GM10266 (cell line): ENCODE measurements around the gene DLG3.

Source experiments
- DNase-seq: peaks from one replicate; pipeline ENCODE4 v3.0.0; 2012; ENCODE audit errors: extremely low spot score
- TF ChIP-seq, protein P1 (sequence below): IDR thresholded peaks from 2 replicates; pipeline ENCODE4 v1.5.1; 2012; ENCODE audit warnings: mild to moderate bottlenecking, low read depth; ENCODE audit not compliant: control insufficient read depth, insufficient read depth; ENCODE audit errors: missing control alignments

The DLG3 gene

DNA sequence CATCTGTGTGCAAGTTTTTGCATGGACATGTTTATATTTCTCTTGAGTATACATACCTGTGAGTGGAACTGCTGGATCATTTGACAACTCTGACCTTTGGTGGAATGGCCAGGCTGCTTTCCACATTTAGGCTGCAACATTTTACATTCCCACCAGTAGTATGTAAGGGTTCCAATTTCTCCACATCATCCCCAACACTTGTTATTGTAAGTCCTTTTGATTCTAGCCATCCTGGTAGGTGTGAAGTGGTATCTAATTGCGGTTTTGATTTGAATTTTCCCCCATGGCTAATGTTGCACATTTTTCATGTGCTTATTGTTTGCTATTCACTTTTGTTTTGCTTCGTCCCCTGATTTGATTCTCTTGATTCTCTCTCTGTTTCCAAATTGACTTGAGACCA is 16.4 kb downstream of the DLG3 start:
- TF ChIP-seq, protein P1, sequence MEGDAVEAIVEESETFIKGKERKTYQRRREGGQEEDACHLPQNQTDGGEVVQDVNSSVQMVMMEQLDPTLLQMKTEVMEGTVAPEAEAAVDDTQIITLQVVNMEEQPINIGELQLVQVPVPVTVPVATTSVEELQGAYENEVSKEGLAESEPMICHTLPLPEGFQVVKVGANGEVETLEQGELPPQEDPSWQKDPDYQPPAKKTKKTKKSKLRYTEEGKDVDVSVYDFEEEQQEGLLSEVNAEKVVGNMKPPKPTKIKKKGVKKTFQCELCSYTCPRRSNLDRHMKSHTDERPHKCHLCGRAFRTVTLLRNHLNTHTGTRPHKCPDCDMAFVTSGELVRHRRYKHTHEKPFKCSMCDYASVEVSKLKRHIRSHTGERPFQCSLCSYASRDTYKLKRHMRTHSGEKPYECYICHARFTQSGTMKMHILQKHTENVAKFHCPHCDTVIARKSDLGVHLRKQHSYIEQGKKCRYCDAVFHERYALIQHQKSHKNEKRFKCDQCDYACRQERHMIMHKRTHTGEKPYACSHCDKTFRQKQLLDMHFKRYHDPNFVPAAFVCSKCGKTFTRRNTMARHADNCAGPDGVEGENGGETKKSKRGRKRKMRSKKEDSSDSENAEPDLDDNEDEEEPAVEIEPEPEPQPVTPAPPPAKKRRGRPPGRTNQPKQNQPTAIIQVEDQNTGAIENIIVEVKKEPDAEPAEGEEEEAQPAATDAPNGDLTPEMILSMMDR = no peak
- DNase-seq = no peak

DNA sequence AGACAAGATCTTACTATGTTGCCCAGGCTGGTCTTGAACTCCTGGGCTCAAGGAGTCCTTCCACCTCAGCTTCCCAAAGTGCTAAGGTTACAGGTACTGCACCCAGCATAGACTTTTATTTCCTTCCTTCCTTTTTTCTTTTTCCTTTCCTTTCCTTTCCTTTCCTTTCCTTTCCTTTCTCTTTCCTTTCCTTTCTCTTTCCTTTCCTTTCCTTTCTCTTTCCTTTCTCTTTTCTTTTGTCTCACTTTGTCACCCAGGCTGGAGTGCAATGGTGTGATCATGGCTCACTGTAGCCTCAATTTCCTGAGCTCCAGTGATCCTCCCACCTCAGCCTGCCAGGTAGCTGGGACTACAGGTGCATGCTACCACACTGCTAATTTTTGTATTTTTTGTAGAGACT is 19.4 kb downstream of the DLG3 start:
- TF ChIP-seq, protein P1 = no peak

DNA sequence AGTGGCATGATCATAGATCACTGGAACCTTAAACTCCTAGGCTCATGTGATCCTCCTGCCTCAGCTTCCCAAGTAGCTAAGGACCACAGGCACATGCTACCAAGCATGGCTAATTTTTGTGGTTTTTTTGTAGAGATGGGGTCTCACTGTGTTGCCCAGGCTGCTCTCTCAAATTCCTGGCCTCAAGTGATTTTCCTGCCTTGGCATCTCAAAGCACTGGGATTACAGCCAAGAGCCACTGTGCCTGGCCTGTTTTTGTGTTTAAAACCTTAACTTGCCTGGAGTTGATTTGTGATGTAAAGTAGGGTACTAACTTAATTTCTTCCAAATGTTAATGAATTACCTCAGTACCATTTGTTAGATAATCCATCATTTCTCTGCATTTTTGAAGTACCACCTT is 22.3 kb downstream of the DLG3 start:
- DNase-seq = no peak
- TF ChIP-seq, protein P1 = no peak

More for the DNA sequence above, 19.4 kb downstream of the DLG3 start:
- no peak for DNase-seq

DNA sequence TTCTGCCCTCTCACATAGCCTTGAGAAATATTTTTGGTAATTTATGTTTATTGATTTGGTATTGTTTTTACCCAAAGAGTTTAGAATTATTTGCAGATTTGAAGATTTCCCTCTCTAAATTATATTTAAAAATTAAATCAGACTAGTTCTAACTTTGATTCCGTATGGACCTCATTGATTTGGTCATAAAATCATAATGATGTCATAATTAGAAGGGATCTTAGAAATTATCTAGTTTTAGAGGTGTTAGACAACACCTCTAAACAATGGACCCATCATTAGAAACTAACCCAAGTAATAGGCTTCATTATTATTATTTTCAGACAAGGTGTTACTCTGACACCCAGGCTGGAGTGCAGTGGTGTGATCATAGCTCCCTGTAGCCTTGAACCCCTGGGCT is 24.1 kb downstream of the DLG3 start:
- TF ChIP-seq, protein P1 = no peak
- DNase-seq = no peak

DNA sequence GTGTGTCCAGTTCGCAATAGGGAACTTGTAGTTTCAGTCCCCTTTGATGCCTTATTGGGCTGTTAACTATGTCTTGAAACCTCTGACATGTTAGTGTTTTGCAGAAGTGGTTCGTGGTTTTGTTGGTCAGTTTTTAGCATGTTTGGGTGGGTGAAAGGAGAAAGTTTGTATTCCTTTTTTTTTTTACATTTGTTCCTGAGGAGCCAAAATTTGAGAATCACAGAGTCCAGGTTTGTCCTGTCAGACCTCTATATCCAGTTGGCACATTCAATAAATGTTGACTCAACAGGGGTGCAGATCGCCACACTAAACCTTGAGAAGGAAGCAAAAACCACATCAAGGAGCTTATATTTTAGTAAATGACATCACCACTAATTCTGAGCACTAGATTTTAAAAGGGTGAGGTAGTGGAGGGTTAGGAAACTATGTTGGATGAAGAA is 26.2 kb downstream of the DLG3 start:
- TF ChIP-seq, protein P1 = no peak
- no peak for DNase-seq

DNA sequence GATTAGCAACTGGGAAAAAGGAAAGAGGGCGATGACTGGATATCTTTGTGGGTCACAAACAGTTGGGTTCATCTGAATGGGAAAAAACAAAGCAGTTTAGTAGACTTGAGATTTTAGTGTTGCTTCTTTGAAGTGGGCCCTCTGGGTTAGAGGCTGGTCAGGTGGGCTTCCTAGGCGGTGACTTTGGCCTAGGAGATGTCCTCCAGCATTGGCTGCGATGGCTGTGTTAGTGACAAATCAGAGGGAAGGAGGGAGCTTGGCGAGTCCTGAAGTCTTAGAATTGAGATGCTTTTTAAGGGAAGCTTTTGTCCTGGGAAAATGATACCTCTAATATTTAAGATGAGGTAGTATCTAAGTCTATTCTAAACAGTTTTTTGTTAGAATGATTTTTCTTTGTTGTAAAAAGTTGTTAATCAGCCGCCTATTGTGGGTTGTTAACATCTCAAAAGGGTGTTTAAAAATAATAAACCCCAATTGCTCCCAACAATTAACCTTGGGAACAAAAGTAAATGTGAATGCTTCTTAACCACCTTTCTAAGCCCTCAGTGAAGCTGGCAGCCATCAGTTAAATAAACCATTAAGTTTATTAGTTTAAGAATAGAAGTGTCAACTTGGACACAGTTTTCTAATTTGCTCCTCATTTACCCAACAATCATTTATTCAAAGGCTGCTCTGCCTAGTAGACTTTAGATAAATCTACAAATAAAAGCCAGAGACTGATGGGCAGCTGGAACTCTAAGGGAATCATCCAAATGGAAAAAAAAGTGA is 31.7 kb downstream of the DLG3 start:
- no peak for DNase-seq
- TF ChIP-seq, protein P1 = no peak

DNA sequence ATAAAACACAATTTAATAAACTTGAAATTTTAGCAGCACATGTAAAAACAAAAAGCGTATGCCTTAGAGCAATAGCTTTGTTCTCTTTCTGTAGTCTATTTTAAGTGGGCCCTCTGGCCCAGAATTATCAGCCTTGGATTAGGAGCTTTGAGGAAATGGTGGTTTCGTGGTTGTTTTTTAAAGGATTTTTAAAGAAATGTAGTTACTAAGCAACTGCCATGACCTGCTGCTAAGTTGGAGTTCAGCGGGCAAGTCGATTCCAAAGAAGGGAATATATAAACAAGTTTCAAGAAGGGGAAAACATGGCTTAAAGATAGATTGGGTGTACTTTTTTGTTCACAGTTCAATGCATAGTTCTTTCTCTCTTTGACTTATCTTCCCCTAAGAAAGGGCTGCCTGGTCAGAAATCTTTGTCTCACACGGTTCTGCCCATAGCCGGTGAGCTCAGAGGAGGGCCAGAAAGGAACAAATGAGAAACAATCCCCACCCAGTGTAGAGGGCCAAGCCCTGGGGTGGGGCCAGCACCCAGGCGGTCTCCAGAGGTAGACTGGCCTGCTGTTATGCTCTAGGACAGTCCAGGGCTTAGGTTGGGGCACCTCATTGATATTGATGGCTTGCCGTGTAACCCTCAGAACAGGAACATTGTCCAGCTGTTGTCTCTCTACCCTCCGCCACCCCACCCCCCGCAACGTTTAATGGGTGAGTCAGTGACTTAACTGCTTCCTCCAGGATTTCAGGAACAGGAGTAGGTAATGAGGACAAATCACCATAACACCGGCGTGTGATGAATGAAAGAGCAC is 32.5 kb downstream of the DLG3 start:
- TF ChIP-seq, protein P1 = no peak
- DNase-seq = no peak
